ENCODE data around the gene DOCK8.

GRCh38 chr9:365436-365835 lies 150.8 kb downstream of the DOCK8 start:
- TF ChIP-seq CTCF (conservative IDR thresholded peaks at IDR 0.05; ENCODE audit: low read length) (no peak), EZH2phosphoT487 (IDR thresholded peaks at IDR 0.05; ENCODE audit: borderline replicate concordance, low read depth, low read length) (no peak)
